ENCODE measurements around the gene SLC22A17. TPM values are rescaled to one million over a fixed set of nuclear protein-coding genes. Genes with fewer than 3 reads are reported as not detected.

SLC22A17 gene
- total and polyA plus RNA-seq, 2 of the 8 experiments (the other 6 are each of a cell fraction or from before 2014, with no cell fraction given) = 43.0 to 49.0 TPM

- Histone ChIP-seq H3K9ac (replicated peaks in 1 of 4; ENCODE audit: extremely low read depth in 1 of 4, low read depth in 3 of 4, low read length in 3 of 4) (no peak overlapping the region), H3K27me3 (replicated peaks in 1 of 4; ENCODE audit: control insufficient read depth in 3 of 4, extremely low read depth in 1 of 4, insufficient read depth in 3 of 4, low read length in 3 of 4) (peaks cover 0 to 14% (median 10%) of the 10 kb centered on the region in 4 experiments; a peak in 6 of 7 replicates), H4K8ac (ENCODE audit: extremely low read depth, insufficient read depth, low read length) (no peak overlapping the region), H3K18ac (ENCODE audit: extremely low read depth, low read length) (no peak overlapping the region), H2BK12ac (ENCODE audit: low read depth, low read length) (peak overlapping the region; percentile 45; the same call in 1 of the 2 replicates), H3K56ac (replicated peaks; ENCODE audit: insufficient read length, low read depth, low read length) (no peak overlapping the region), H3K27ac (ENCODE audit: low read depth, low read length) (no peak overlapping the region), H3K36me3 (ENCODE audit: control insufficient read depth in 2 of 4, insufficient read depth in 4 of 4, low read length in 3 of 4) (peaks cover 0 to 11% (median 5%) of the 10 kb centered on the region in 4 experiments; a peak in 4 of 8 replicates), H3K4ac (replicated peaks; ENCODE audit: insufficient read length, low read depth, low read length) (no peak overlapping the region), H2AK5ac (ENCODE audit: low read depth, low read length) (peak overlapping the region; percentile 41; the same call in 1 of the 2 replicates), H2BK120ac (replicated peaks; ENCODE audit: low read depth, low read length) (no peak overlapping the region), H3K14ac (ENCODE audit: insufficient read length) (no peak overlapping the region), H3K9me3 (ENCODE audit: insufficient read depth in 2 of 2, low read depth in 1 of 2, low read length in 1 of 2) (no peaks in the 10 kb centered on the region), H4K5ac (ENCODE audit: insufficient read length, low read depth, low read length) (no peak overlapping the region), H2BK20ac (ENCODE audit: low read length) (no peak overlapping the region), H3K79me2 (ENCODE audit: control insufficient read depth in 1 of 2, insufficient read depth in 2 of 2, low read length in 2 of 2) (no peaks in the 10 kb centered on the region), H2BK15ac (ENCODE audit: low read length) (no peak overlapping the region), H2BK5ac (ENCODE audit: low read depth, low read length) (no peak overlapping the region), H4K20me1 (replicated peaks in 1 of 2; ENCODE audit: control insufficient read depth in 1 of 2, insufficient read depth in 2 of 2, low read length in 2 of 2) (peaks cover 0 to 3% of the 10 kb centered on the region in 2 experiments), H4K91ac (replicated peaks; ENCODE audit: insufficient read length, low read length) (no peak overlapping the region), H3K4me1 (replicated peaks in 1 of 4; ENCODE audit: control insufficient read depth in 3 of 4, insufficient read depth in 4 of 4, low read length in 3 of 4) (peaks cover 0 to 3% (median 2%) of the 10 kb centered on the region in 4 experiments; a peak in 4 of 7 replicates), H3K23ac (ENCODE audit: insufficient read length) (no peak overlapping the region), H3K79me1 (ENCODE audit: low read depth, low read length) (no peaks in the 10 kb centered on the region), H3K4me2 (ENCODE audit: insufficient read depth in 1 of 2, low read depth in 2 of 2, low read length in 2 of 2) (peak overlapping the region; percentile 59 to 92; a peak in 2 of 4 replicates), H3K23me2 (ENCODE audit: low read depth, low read length) (peaks cover 10% of the 10 kb centered on the region), H2AFZ (ENCODE audit: low read length) (no peak overlapping the region), H3K4me3 (ENCODE audit: extremely low read depth in 1 of 4, insufficient read depth in 2 of 4, low read depth in 3 of 4, low read length in 4 of 4) (peak overlapping the region in 2 of 4 experiments; percentile 72 to 84; a peak in 2 of 8 replicates)
- no peak for FAIRE-seq
- CTCF ChIA-PET (ENCODE audit: partially characterized antibody) = interaction anchor here (0.8 to 20.9 kb wide), 12 partner anchors 8 to 295 kb away, joined by 3 to 333 read pairs (median 4); partner anchors contain the start of genes CMTM5, IL25 and MYH7
- POLR2A ChIA-PET (ENCODE audit: partially characterized antibody) = interaction anchor here (0.6 to 6.4 kb wide), 11 partner anchors 10 to 213 kb away, joined by 3 to 73 read pairs (median 4); partner anchors contain the start of genes CMTM5, EFS and PABPN1
- WGBS, 2 experiments (ENCODE audit: extremely low coverage in 1 of 2, insufficient coverage in 1 of 2, insufficient read length in 1 of 2, insufficient replicate concordance in 2 of 2, low coverage in 1 of 2, low lambda C conversion rate in 2 of 2, missing lambda C conversion rate in 1 of 2) = 84% methylated on average over 5 of the region's 5 CpGs; no CpG with 5 or more reads in 1 of the 2 experiments
- no peak for DNase-seq (ENCODE audit: low read depth in 1 of 2, low spot score in 2 of 2)
- TF ChIP-seq RAD21 (IDR thresholded peaks at IDR 0.05 in 1 of 2, conservative IDR thresholded peaks at IDR 0.05 in 1 of 2; ENCODE audit: low read depth in 2 of 2, low read length in 2 of 2) (no peak), JUN (IDR thresholded peaks at IDR 0.05; ENCODE audit: low read depth, low read length) (no peak)
Measured at GRCh38 chr14:23353433-23353780, 720 bp upstream of the SLC22A17 start.

All from H1 (cell line).